KMS-11 (cell line): ENCODE data around the gene XKR7.

Source experiments
- H2AFZ ChIP-seq: fragments of 200-600 bp; sonication (generic); 2 replicates; pipeline ENCODE4 v1.6.1; 2016; ENCODE audit warnings: antibody characterized with exemption, mixed run types, low read depth
- H3K27ac ChIP-seq: fragments of 200-600 bp; sonication (generic); 2 replicates; pipeline ENCODE4 v1.6.1; 2016; ENCODE audit warnings: mild to moderate bottlenecking, mixed run types
- H3K27me3 ChIP-seq: fragments of 200-600 bp; sonication (generic); 2 replicates; pipeline ENCODE4 v1.6.1; 2017; ENCODE audit warnings: mild to moderate bottlenecking, low read depth, mixed run types, moderate library complexity; ENCODE audit not compliant: insufficient read depth
- H3K36me3 ChIP-seq: fragments of 200-600 bp; sonication (generic); 2 replicates; pipeline ENCODE4 v1.6.1; 2017; ENCODE audit warnings: mild to moderate bottlenecking, mixed run types; ENCODE audit not compliant: insufficient read depth
- H3K4me1 ChIP-seq: fragments of 200-600 bp; sonication (generic); 2 replicates; pipeline ENCODE4 v1.6.1; 2016; ENCODE audit warnings: mild to moderate bottlenecking, low read depth, mixed run types; ENCODE audit not compliant: poor library complexity, severe bottlenecking
- H3K4me2 ChIP-seq: fragments of 200-600 bp; sonication (generic); 2 replicates; pipeline ENCODE4 v1.7.0; 2016; ENCODE audit warnings: mild to moderate bottlenecking, mixed run types
- H3K4me3 ChIP-seq: fragments of 200-600 bp; sonication (generic); IDR thresholded peaks from 2 replicates; pipeline ENCODE4 v1.6.1; 2017; ENCODE audit warnings: low read depth, low read length, mixed read lengths; ENCODE audit not compliant: insufficient read depth
- H3K79me2 ChIP-seq: fragments of 200-600 bp; sonication (generic); 2 replicates; pipeline ENCODE4 v1.6.1; 2016; ENCODE audit warnings: low read depth, mixed run types; ENCODE audit not compliant: insufficient read depth
- H3K9ac ChIP-seq: fragments of 200-600 bp; sonication (generic); 2 replicates; pipeline ENCODE4 v1.6.1; 2016; ENCODE audit warnings: mild to moderate bottlenecking, mixed run types
- H4K20me1 ChIP-seq: fragments of 200-600 bp; sonication (generic); 2 replicates; pipeline ENCODE4 v1.6.1; 2016; ENCODE audit warnings: mild to moderate bottlenecking, mixed run types; ENCODE audit not compliant: insufficient read depth
- TF ChIP-seq, protein P1 (sequence below): fragments of 200-600 bp; sonication (generic); conservative IDR thresholded peaks from 2 replicates; pipeline ENCODE4 v1.6.1; 2017; ENCODE audit warnings: low read depth, mild to moderate bottlenecking, antibody characterized with exemption, low read length, moderate library complexity, mixed read lengths

The XKR7 gene

DNA sequence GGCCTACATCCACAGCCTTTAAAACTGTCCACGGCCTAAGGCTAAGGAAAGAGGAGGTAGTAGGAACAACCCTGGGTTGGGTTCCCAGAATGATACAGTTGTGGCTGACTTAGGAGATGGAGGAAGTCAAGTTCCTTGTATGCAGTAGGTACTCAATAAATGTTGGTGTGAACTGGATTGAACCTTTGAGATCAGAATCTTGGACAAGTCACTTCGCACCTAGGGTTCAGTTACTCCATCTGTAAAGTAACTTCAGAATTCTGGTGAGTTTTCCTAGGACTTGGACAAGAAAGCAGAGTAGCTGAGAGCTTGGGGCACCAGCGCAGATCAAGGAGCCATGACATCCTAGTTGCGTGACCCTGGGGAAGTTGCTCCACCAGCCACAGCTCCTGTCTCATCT is 9.1 kb downstream of the XKR7 start:
- no peak overlapping the region for H2AFZ ChIP-seq

GRCh38 chr20:31979713-31980426 is 11.9 kb downstream of the XKR7 start:
- no peaks in the 10 kb centered on the region for H3K36me3 ChIP-seq

More for the DNA sequence above, 9.1 kb downstream of the XKR7 start:
- no peaks in the 10 kb centered on the region for H4K20me1 ChIP-seq
- no peak overlapping the region for H3K9ac ChIP-seq
- no peak overlapping the region for H3K4me3 ChIP-seq
- H3K36me3 ChIP-seq = no peaks in the 10 kb centered on the region
- no peak overlapping the region for H3K4me2 ChIP-seq
- no peak overlapping the region for H3K27ac ChIP-seq
- H3K27me3 ChIP-seq = peaks cover 38% of the 10 kb centered on the region
- TF ChIP-seq, protein P1, sequence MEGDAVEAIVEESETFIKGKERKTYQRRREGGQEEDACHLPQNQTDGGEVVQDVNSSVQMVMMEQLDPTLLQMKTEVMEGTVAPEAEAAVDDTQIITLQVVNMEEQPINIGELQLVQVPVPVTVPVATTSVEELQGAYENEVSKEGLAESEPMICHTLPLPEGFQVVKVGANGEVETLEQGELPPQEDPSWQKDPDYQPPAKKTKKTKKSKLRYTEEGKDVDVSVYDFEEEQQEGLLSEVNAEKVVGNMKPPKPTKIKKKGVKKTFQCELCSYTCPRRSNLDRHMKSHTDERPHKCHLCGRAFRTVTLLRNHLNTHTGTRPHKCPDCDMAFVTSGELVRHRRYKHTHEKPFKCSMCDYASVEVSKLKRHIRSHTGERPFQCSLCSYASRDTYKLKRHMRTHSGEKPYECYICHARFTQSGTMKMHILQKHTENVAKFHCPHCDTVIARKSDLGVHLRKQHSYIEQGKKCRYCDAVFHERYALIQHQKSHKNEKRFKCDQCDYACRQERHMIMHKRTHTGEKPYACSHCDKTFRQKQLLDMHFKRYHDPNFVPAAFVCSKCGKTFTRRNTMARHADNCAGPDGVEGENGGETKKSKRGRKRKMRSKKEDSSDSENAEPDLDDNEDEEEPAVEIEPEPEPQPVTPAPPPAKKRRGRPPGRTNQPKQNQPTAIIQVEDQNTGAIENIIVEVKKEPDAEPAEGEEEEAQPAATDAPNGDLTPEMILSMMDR = no peak
- no peaks in the 10 kb centered on the region for H3K79me2 ChIP-seq
- H3K4me1 ChIP-seq = no peaks in the 10 kb centered on the region

GRCh38 chr20:31981784-31982183 is 13.8 kb downstream of the XKR7 start:
- TF ChIP-seq, protein P1 = no peak
- H3K27me3 ChIP-seq = peaks cover 38% of the 10 kb centered on the region; the same call in 1 of the 2 replicates
- no peaks in the 10 kb centered on the region for H4K20me1 ChIP-seq
- no peaks in the 10 kb centered on the region for H3K4me1 ChIP-seq
- H3K9ac ChIP-seq = no peak overlapping the region
- no peak overlapping the region for H3K27ac ChIP-seq
- no peak overlapping the region for H2AFZ ChIP-seq
- no peak overlapping the region for H3K4me3 ChIP-seq
- no peak overlapping the region for H3K4me2 ChIP-seq
- no peaks in the 10 kb centered on the region for H3K79me2 ChIP-seq
- no peaks in the 10 kb centered on the region for H3K36me3 ChIP-seq

More at GRCh38 chr20:31979713-31980426, 11.9 kb downstream of the XKR7 start:
- H3K4me2 ChIP-seq = no peak overlapping the region
- no peaks in the 10 kb centered on the region for H3K79me2 ChIP-seq
- H3K27ac ChIP-seq = no peak overlapping the region
- no peaks in the 10 kb centered on the region for H4K20me1 ChIP-seq
- TF ChIP-seq, protein P1 = no peak
- no peak overlapping the region for H3K4me3 ChIP-seq
- peaks cover 32% of the 10 kb centered on the region; the same call in 1 of the 2 replicates for H3K27me3 ChIP-seq
- H2AFZ ChIP-seq = no peak overlapping the region
- H3K4me1 ChIP-seq = no peaks in the 10 kb centered on the region
- H3K9ac ChIP-seq = no peak overlapping the region

- TF ChIP-seq, protein P1 = no peak
- no peak overlapping the region for H3K4me3 ChIP-seq
- no peaks in the 10 kb centered on the region for H3K36me3 ChIP-seq
- no peaks in the 10 kb centered on the region for H4K20me1 ChIP-seq
- no peaks in the 10 kb centered on the region for H3K4me1 ChIP-seq
- no peak overlapping the region for H3K9ac ChIP-seq
- H3K4me2 ChIP-seq = no peak overlapping the region
- H2AFZ ChIP-seq = no peak overlapping the region
- H3K27ac ChIP-seq = no peak overlapping the region
- H3K79me2 ChIP-seq = no peaks in the 10 kb centered on the region
- peaks cover 37% of the 10 kb centered on the region; the same call in 1 of the 2 replicates for H3K27me3 ChIP-seq
These were observed 17.1 kb downstream of the XKR7 start for GRCh38 chr20:31984981-31985471.
